Endothelial cell of coronary artery (primary cell): ENCODE measurements around the gene ZNF768. TPM values are rescaled to one million over a fixed set of nuclear protein-coding genes. Genes with fewer than 3 reads are reported as not detected.

Experiments
- total RNA-seq: library from RNA; depleted of rRNA; stranded (reverse); fragments of >200 nt; gene quantifications from 2 replicates; pipeline ENCODE4 v1.2.3, GENCODE V29; 2014

Gene ZNF768
- 12.9 and 17.9 TPM in 2 replicates for total RNA-seq

GRCh38 chr16:30526137-30526822, at the start of gene ZNF768:
TSS of gene ZNF768 (minus strand) at chr16:30526566. CDS start at chr16:30526413, 153 bp downstream.

GRCh38 chr16:30571445-30572322, 45.3 kb upstream of the ZNF768 start, which contains the start of gene ZNF688:
TSS of gene ZNF688 (minus strand) at chr16:30571714. CDS start at chr16:30571629, 85 bp downstream.

GRCh38 chr16:30557957-30558788, 31.8 kb upstream of the ZNF768 start, which contains the start of gene ZNF764:
TSS of gene ZNF764 (minus strand) at chr16:30558374. CDS start at chr16:30558182, 192 bp downstream.

GRCh38 chr16:30534368-30535105, 8.2 kb upstream of the ZNF768 start, which contains the start of gene ZNF747:
TSS of gene ZNF747 (minus strand) at chr16:30534858. CDS start at chr16:30534679, 179 bp downstream.

Other genes starting within 250 kb of the ZNF768 start
- 35.4 and 35.5 TPM in 2 replicates for gene CD2BP2, start 171.3 kb downstream of the ZNF768 start, total RNA-seq
- 30.8 and 34.5 TPM in 2 replicates for gene TBC1D10B, start 156.1 kb downstream of the ZNF768 start, total RNA-seq
- not detected in 2 replicates for gene MYL11, start 151.8 kb downstream of the ZNF768 start, total RNA-seq
- gene SEPTIN1, start 144.0 kb downstream of the ZNF768 start, total RNA-seq, result 0.09 TPM in 1 of 2 replicates, not detected in the other
- gene ZNF48, start 131.1 kb downstream of the ZNF768 start, total RNA-seq, result 13.3 and 21.8 TPM in 2 replicates
- gene ZNF771, start 119.0 kb downstream of the ZNF768 start, total RNA-seq, result 7.9 and 9.9 TPM in 2 replicates
- gene DCTPP1, start 96.5 kb downstream of the ZNF768 start, total RNA-seq, result 20.4 and 35.1 TPM in 2 replicates
- 13.6 and 13.8 TPM in 2 replicates for gene SEPHS2, start 80.7 kb downstream of the ZNF768 start, total RNA-seq
- not detected in 2 replicates for gene ITGAL, start 53.8 kb downstream of the ZNF768 start, total RNA-seq
- 4.6 and 5.9 TPM in 2 replicates for gene ZNF747, start 8.3 kb upstream of the ZNF768 start, total RNA-seq
- 3.1 and 3.7 TPM in 2 replicates for gene ZNF764, start 31.8 kb upstream of the ZNF768 start, total RNA-seq
- gene ZNF688, start 45.1 kb upstream of the ZNF768 start, total RNA-seq, result 6.1 and 8.5 TPM in 2 replicates
- gene ZNF785, start 59.1 kb upstream of the ZNF768 start, total RNA-seq, result 7.1 and 9.4 TPM in 2 replicates
- 3.1 and 3.5 TPM in 2 replicates for gene ZNF689, start 83.8 kb upstream of the ZNF768 start, total RNA-seq
- gene PRR14, start 124.4 kb upstream of the ZNF768 start, total RNA-seq, result 3.8 and 5.0 TPM in 2 replicates
- gene FBRS, start 131.9 kb upstream of the ZNF768 start, total RNA-seq, result 10.4 and 15.4 TPM in 2 replicates
- 23.7 and 34.1 TPM in 2 replicates for gene SRCAP, start 172.6 kb upstream of the ZNF768 start, total RNA-seq
- 13.6 and 15.5 TPM in 2 replicates for gene PHKG2, start 221.9 kb upstream of the ZNF768 start, total RNA-seq
- 1.1 and 1.8 TPM in 2 replicates for gene CFAP119, start 235.5 kb upstream of the ZNF768 start, total RNA-seq
- 62.3 and 62.9 TPM in 2 replicates for gene RNF40, start 235.8 kb upstream of the ZNF768 start, total RNA-seq